OCI-LY1 (cell line): ENCODE measurements around the gene SFTA2.

ENCODE experiments used
- CTCF ChIP-seq: fragments of 200-600 bp; sonication (generic), shearing (Covaris generic); IDR thresholded peaks from 2 replicates; pipeline ENCODE4 v1.5.1; 2017; ENCODE audit warnings: mild to moderate bottlenecking, antibody characterized with exemption, low read length, moderate library complexity, mixed read lengths
- EZH2 ChIP-seq: fragments of 200-600 bp; sonication (generic), shearing (Covaris generic); IDR thresholded peaks from 2 replicates; pipeline ENCODE4 v1.8.0; 2017; ENCODE audit warnings: borderline replicate concordance, mixed run types, mild to moderate bottlenecking, antibody characterized with exemption, low read length, moderate library complexity, mixed read lengths

GRCh38 chr6:30886897-30887255 is 45.1 kb downstream of the SFTA2 start:
- no peak for TF ChIP-seq CTCF
- TF ChIP-seq EZH2, result no peak
